Measurements from ENCODE around the gene IL17D.
"Not testable (repeated sequence)": the region's sequence is repeated elsewhere in the genome, so short reads cannot be mapped to it uniquely, and the experiment has no call there.

Gene IL17D

DNA sequence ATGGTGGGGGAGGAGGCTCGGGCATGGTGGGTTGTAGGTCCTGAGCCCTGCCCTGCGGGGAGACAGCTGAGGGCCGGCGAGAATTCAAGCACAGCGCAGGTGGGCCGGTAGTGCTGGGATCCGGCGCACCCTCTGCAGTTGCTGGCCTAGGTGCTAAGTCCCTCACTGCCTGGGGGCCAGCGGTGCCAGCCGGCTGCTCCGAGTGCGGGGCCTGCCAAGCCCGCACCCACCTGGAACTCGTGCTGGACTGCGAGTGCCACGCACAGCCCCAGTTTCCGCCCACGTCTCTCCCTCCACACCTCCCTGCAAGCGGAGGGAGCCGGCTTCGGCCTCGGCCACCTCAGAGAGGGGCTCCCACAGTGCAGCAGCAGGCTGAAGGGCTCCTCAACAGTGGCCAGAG, 36.5 kb downstream of the IL17D start:
- H3K4me3 ChIP-seq (ENCODE audit: low read length): no peak overlapping the region
- peaks cover 5% of the 10 kb centered on the region for H3K36me3 ChIP-seq (ENCODE audit: insufficient read depth, low read length)
- H3K27me3 ChIP-seq (ENCODE audit: insufficient read depth, low read length): no peaks in the 10 kb centered on the region
- H3K9me3 ChIP-seq (ENCODE audit: low read length): peaks cover 8% of the 10 kb centered on the region
- no peak overlapping the region for H2AFZ ChIP-seq (ENCODE audit: low read depth, low read length)
- H3K4me1 ChIP-seq (ENCODE audit: insufficient read depth, low read length): no peaks in the 10 kb centered on the region

DNA sequence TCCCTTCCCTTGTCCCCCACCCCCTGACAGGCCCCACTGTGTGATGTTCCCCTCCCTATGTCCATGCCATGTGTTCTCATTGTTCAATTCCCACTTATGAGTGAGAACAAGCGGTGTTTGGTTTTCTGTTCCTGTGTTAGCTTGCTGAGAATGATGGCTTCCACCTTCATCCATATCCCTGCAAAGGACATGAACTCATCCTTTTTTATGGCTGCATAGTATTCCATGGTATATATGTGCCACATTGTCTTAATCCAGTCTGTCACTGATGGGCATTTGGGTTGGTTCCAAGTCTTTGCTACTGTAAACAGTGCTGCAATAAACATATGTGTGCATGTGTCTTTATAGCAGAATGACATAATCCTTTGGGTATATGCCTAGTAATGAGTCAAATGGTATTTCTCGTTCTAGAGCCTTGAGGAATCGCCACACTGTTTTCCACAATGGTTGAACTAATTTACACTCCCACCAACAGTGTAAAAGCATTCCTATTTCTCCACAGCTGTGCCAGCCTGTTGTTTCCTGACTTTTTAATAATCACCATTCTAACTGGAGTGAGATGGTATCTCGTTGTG, 40.4 kb downstream of the IL17D start:
- H3K4me3 ChIP-seq (ENCODE audit: low read length); H3K27me3 ChIP-seq (ENCODE audit: insufficient read depth, low read length); H3K36me3 ChIP-seq (ENCODE audit: insufficient read depth, low read length); H2AFZ ChIP-seq (ENCODE audit: low read depth, low read length); H3K9me3 ChIP-seq (ENCODE audit: low read length); H3K4me1 ChIP-seq (ENCODE audit: insufficient read depth, low read length): not testable (repeated sequence)

DNA sequence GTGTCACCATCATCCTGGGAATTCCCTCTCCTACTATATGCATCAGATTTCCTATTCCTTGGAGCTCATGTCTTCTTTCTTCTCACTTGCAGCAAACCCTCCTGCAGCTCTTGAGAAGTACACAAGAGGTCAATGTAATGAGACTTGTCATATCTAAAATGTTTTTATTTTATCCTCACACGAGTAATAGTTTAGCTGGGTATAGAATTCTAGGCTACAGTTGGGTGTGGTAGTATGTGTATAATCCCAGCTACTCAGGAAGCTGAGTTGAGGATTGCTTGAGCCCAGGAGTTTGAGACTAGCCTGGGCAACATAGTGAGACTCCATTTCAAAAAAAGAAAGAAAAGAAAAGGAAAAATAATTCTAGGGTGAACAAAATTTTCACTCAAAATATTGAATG, 45.9 kb downstream of the IL17D start:
- no peak overlapping the region for H2AFZ ChIP-seq (ENCODE audit: low read depth, low read length)
- no peaks in the 10 kb centered on the region for H3K27me3 ChIP-seq (ENCODE audit: insufficient read depth, low read length)
- H3K4me1 ChIP-seq (ENCODE audit: insufficient read depth, low read length): no peaks in the 10 kb centered on the region
- H3K9me3 ChIP-seq (ENCODE audit: low read length): peaks cover 8% of the 10 kb centered on the region
- no peaks in the 10 kb centered on the region for H3K36me3 ChIP-seq (ENCODE audit: insufficient read depth, low read length)
- H3K4me3 ChIP-seq (ENCODE audit: low read length): no peak overlapping the region

DNA sequence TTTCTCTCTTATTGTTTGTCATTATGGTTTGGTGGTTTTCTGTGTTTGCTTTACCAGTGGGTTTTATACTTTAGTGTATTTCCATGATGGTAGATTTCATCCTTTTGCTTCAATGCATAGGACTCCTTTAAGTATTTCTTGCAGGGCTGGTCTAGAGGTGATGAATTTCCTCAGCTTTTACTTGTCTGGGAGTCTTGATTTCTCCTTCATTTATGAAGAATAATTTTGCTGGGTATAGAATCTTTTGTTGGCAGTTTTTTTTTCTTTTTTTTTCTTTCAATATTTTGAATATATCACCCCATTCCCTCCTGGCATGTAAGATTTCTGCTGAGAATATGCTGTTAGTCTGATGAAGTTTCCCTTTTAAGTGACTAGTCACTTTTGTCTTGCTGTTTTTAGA, 50.5 kb downstream of the IL17D start:
- Histone ChIP-seq H3K4me3 (ENCODE audit: low read length) (no peak overlapping the region), H3K9me3 (ENCODE audit: low read length) (peaks cover 14% of the 10 kb centered on the region)

DNA sequence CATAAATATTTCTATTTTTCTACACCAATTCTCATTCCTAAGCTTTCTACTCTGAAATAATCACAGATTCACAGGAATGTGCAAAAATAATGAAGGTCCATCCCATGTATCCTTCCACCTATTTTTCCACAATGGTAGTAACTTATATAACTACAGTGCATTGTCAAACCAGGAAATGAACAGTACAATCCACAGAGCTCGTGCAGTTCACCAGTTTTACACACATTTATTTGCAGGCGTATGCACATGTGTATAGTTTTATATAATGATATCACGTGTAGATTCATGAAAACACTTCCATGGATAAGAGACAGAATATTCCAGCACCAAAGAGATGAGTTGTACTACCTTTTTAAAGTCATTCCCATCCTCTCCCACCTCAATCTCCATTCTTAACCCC, 57.4 kb downstream of the IL17D start:
- H3K4me3 ChIP-seq (ENCODE audit: low read length): no peak overlapping the region
- peaks cover 4% of the 10 kb centered on the region for H3K9me3 ChIP-seq (ENCODE audit: low read length)
- no peaks in the 10 kb centered on the region for H3K36me3 ChIP-seq (ENCODE audit: insufficient read depth, low read length)
- H3K4me1 ChIP-seq (ENCODE audit: insufficient read depth, low read length): no peaks in the 10 kb centered on the region
- no peaks in the 10 kb centered on the region for H3K27me3 ChIP-seq (ENCODE audit: insufficient read depth, low read length)
- no peak overlapping the region for H2AFZ ChIP-seq (ENCODE audit: low read depth, low read length)

More for the DNA sequence above, 50.5 kb downstream of the IL17D start:
- Histone ChIP-seq H3K4me1 (ENCODE audit: insufficient read depth, low read length) (no peaks in the 10 kb centered on the region), H2AFZ (ENCODE audit: low read depth, low read length) (no peak overlapping the region), H3K36me3 (ENCODE audit: insufficient read depth, low read length) (no peaks in the 10 kb centered on the region), H3K27me3 (ENCODE audit: insufficient read depth, low read length) (no peaks in the 10 kb centered on the region)

DNA sequence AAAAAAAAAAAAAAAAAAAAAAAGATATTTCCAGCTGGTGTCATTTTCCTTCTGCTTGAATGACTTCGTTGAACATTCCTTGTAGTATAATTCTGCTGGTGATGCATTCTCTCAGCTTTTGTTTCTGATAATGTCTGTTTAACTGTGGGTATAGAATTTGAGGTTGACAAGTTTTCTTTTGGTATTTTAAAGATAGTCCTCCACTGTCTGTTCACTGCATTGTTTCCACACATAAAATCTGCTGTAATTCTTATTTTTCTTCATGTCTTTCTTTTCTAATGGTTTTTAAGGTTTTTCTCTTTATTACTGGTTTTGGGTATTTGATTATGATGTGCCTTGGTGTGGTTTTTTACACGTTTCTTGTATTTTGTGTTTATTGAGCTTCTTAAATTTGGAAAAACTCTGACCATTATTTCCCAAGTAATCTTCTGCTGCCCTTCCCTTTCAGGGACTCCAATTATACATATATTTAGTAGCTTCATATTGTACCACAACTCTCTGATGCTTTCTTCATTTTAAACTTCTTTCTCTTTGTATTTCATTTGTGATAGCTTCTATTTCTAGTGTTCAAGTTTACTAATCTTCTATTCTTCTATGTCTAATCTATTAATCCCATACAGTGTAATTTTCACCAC, 63.9 kb downstream of the IL17D start:
- Histone ChIP-seq H3K4me3 (ENCODE audit: low read length) (no peak overlapping the region), H3K9me3 (ENCODE audit: low read length) (peaks cover 2% of the 10 kb centered on the region), H2AFZ (ENCODE audit: low read depth, low read length) (no peak overlapping the region), H3K4me1 (ENCODE audit: insufficient read depth, low read length) (no peaks in the 10 kb centered on the region), H3K27me3 (ENCODE audit: insufficient read depth, low read length) (no peaks in the 10 kb centered on the region), H3K36me3 (ENCODE audit: insufficient read depth, low read length) (peaks cover 5% of the 10 kb centered on the region)

DNA sequence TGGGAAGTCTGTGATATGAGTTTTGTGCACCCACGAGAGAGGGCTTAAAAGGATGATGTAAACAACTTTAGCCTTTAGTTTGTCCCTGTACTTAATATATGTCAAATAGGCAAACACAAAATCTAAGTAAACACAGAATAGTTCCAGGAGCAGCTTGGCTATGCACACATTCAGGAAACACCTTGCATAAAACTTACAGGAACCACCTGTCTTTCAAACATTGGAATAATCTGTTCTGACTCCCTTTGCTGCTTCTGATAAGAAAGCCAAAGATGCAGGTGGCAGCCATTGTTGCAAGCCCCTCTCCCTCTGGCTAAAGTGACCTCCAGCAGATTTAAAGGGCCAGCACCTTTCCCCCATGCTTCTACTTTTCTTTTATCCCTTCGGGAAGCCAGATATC, 65.6 kb downstream of the IL17D start:
- Histone ChIP-seq H2AFZ (ENCODE audit: low read depth, low read length) (no peak overlapping the region), H3K36me3 (ENCODE audit: insufficient read depth, low read length) (peaks cover 5% of the 10 kb centered on the region), H3K9me3 (ENCODE audit: low read length) (peaks cover 2% of the 10 kb centered on the region), H3K27me3 (ENCODE audit: insufficient read depth, low read length) (no peaks in the 10 kb centered on the region), H3K4me1 (ENCODE audit: insufficient read depth, low read length) (no peaks in the 10 kb centered on the region), H3K4me3 (ENCODE audit: low read length) (no peak overlapping the region)

DNA sequence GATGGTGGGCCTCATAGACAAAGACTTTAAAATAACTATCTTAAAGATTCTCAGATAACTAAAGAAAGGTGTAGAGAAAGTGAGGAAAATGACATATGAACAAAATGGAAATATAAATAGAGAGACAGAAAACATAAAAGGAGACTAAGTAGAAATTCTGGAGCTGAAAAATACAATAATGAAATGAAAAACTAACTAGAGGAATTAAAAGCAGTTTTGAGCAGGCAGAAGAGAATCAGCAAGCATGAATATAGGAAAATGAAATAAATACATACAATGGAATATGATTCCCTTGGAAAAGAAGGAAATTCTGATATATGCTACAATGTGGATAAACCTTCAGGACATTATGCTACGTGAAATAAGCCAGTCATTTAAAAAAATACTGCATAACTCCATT, 66.3 kb downstream of the IL17D start:
- H3K9me3 ChIP-seq (ENCODE audit: low read length): peaks cover 2% of the 10 kb centered on the region
- peaks cover 5% of the 10 kb centered on the region for H3K36me3 ChIP-seq (ENCODE audit: insufficient read depth, low read length)
- no peaks in the 10 kb centered on the region for H3K27me3 ChIP-seq (ENCODE audit: insufficient read depth, low read length)
- H3K4me1 ChIP-seq (ENCODE audit: insufficient read depth, low read length): no peaks in the 10 kb centered on the region
- no peak overlapping the region for H3K4me3 ChIP-seq (ENCODE audit: low read length)
- no peak overlapping the region for H2AFZ ChIP-seq (ENCODE audit: low read depth, low read length)
